ENCODE data around the gene PPP4R3C. TPM values are rescaled to one million over a fixed set of nuclear protein-coding genes. Genes with fewer than 3 reads are reported as not detected.

PPP4R3C gene
- total and polyA plus RNA-seq, 2 of the 13 experiments (the other 11 are each of a cell fraction or from before 2014, with no cell fraction given), result not detected

GRCh38 chrX:27445438-27445837 lies 17.7 kb downstream of the PPP4R3C start (continued):
- TF ChIP-seq PAXIP1 (CRISPR knock-in tag; conservative IDR thresholded peaks at IDR 0.05) (peak; percentile 89), DMTF1 (CRISPR knock-in tag; IDR thresholded peaks at IDR 0.05) (no peak), ZNF574 (CRISPR knock-in tag; IDR thresholded peaks at IDR 0.05) (0 out of 2 replicates have a peak, but pooled peaks have one; percentile 19), HNF4A (CRISPR knock-in tag; IDR thresholded peaks at IDR 0.05) (peak; percentile 86), RXRB (CRISPR knock-in tag; IDR thresholded peaks at IDR 0.05; ENCODE audit: borderline replicate concordance) (peak; percentile 57; the same call in 1 of the 2 replicates), SP1 (IDR thresholded peaks at IDR 0.05) (no peak), SP1 (CRISPR knock-in tag; IDR thresholded peaks at IDR 0.05) (no peak), TEAD3 (CRISPR knock-in tag; optimal IDR thresholded peaks at IDR 0.05; ENCODE audit: borderline replicate concordance) (peak; percentile 65), KDM6A (CRISPR knock-in tag; IDR thresholded peaks at IDR 0.05; ENCODE audit: low read depth) (peak; percentile 62; the same call in 1 of the 2 replicates), ZBTB39 (CRISPR knock-in tag; IDR thresholded peaks at IDR 0.05) (peak; percentile 44; the same call in 1 of the 2 replicates)

All from HepG2 (cell line).